HEK293T (cell line): ENCODE measurements around the gene LAX1.
"Not testable (repeated sequence)": the region's sequence is repeated elsewhere in the genome, so short reads cannot be mapped to it uniquely, and the experiment has no call there.

Source experiments
- BHLHE40 ChIP-seq: fragments of 450-650 bp; IDR thresholded peaks from 2 replicates; pipeline ENCODE4 v1.6.1; 2016; ENCODE audit warnings: mild to moderate bottlenecking, moderate library complexity, borderline replicate concordance
- CTBP1 ChIP-seq: fragments of 450-650 bp; IDR thresholded peaks from 2 replicates; pipeline ENCODE4 v1.6.1; 2016; ENCODE audit warnings: borderline replicate concordance
- ELF4 ChIP-seq: fragments of 450-650 bp; IDR thresholded peaks from 2 replicates; pipeline ENCODE4 v1.6.1; 2017; ENCODE audit warnings: antibody characterized with exemption
- FOXK2 ChIP-seq: fragments of 450-650 bp; IDR thresholded peaks from 2 replicates; pipeline ENCODE4 v1.6.1; 2016; ENCODE audit warnings: mild to moderate bottlenecking
- FOXM1 ChIP-seq: fragments of 450-650 bp; IDR thresholded peaks from 2 replicates; pipeline ENCODE4 v1.6.1; 2017; ENCODE audit warnings: mild to moderate bottlenecking, borderline replicate concordance
- HDGF ChIP-seq: fragments of 450-650 bp; IDR thresholded peaks from 2 replicates; pipeline ENCODE4 v1.6.1; 2017; ENCODE audit warnings: antibody characterized with exemption, borderline replicate concordance
- LEF1 ChIP-seq: fragments of 450-650 bp; IDR thresholded peaks from 2 replicates; pipeline ENCODE4 v1.6.1; 2017; ENCODE audit warnings: mild to moderate bottlenecking, borderline replicate concordance
- NFRKB ChIP-seq: fragments of 450-650 bp; IDR thresholded peaks from 2 replicates; pipeline ENCODE4 v1.6.1; 2016; ENCODE audit warnings: mild to moderate bottlenecking, moderate library complexity
- SP1 ChIP-seq: fragments of 450-650 bp; IDR thresholded peaks from 2 replicates; pipeline ENCODE4 v1.6.1; 2017
- SUZ12 ChIP-seq: fragments of 450-650 bp; IDR thresholded peaks from 2 replicates; pipeline ENCODE4 v1.6.1; 2016; ENCODE audit warnings: mild to moderate bottlenecking
- TARDBP ChIP-seq: fragments of 450-650 bp; IDR thresholded peaks from 2 replicates; pipeline ENCODE4 v1.6.1; 2016
- ZNF384 ChIP-seq: fragments of 450-650 bp; IDR thresholded peaks from 2 replicates; pipeline ENCODE4 v1.6.1; 2016
- TF ChIP-seq, protein P1 (sequence below): fragments of 450-650 bp; IDR thresholded peaks from 2 replicates; pipeline ENCODE4 v1.6.1; 2016

DNA sequence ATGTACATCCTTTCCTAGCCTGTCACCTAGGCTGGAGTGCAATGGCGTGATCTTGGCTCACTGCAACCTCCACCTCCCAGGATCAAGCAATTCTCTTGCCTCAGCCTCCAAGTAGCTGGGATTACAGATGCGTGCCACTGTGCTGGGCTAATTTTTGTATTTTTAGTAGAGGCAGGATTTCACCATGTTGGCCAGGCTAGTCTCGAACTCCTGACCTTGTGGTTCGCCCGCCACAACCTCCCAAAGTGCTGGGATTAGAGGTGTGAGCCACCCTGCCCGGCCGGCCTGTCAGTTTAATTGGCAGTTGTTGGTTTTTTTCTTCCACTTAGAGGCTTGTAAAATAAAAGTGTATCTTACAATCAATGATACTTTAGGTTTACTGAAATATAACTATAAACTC, 28.6 kb downstream of the LAX1 start:
- TF ChIP-seq SP1, SUZ12, BHLHE40, ZNF384, LEF1, FOXM1, ELF4, FOXK2, TARDBP, NFRKB, HDGF, CTBP1: not testable (repeated sequence)
- TF ChIP-seq, protein P1, sequence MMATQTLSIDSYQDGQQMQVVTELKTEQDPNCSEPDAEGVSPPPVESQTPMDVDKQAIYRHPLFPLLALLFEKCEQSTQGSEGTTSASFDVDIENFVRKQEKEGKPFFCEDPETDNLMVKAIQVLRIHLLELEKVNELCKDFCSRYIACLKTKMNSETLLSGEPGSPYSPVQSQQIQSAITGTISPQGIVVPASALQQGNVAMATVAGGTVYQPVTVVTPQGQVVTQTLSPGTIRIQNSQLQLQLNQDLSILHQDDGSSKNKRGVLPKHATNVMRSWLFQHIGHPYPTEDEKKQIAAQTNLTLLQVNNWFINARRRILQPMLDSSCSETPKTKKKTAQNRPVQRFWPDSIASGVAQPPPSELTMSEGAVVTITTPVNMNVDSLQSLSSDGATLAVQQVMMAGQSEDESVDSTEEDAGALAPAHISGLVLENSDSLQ = not testable (repeated sequence)
